ENCODE data around the gene KNOP1. TPM values are rescaled to one million over a fixed set of nuclear protein-coding genes. Genes with fewer than 3 reads are reported as not detected.

The KNOP1 gene
- total RNA-seq, 2 experiments from 2014 or later = 19.7 to 33.2 TPM

- Histone ChIP-seq H3K27ac (ENCODE audit: low read depth, low read length, poor library complexity, severe bottlenecking) (no peak overlapping the region), H3K4me2 (ENCODE audit: low read length) (no peak overlapping the region), H3K4me1 (ENCODE audit: insufficient read depth, low read length, poor library complexity, severe bottlenecking) (no peaks in the 10 kb centered on the region), H3K36me3 (ENCODE audit: insufficient read depth, low read length) (no peaks in the 10 kb centered on the region), H3K9me3 (ENCODE audit: low read length) (no peaks in the 10 kb centered on the region), H3K9me2 (ENCODE audit: insufficient read depth, low read length) (no peaks in the 10 kb centered on the region), H4K20me1 (ENCODE audit: insufficient read depth, low read length) (no peaks in the 10 kb centered on the region), H2AFZ (ENCODE audit: low read length) (no peak overlapping the region), H3K79me2 (ENCODE audit: insufficient read depth, low read depth, low read length) (no peaks in the 10 kb centered on the region), H3K4me3 (ENCODE audit: low read depth, low read length, poor library complexity, severe bottlenecking) (no peak overlapping the region)
- no peak for DNase-seq (ENCODE audit: low spot score)
- ChIA-PET CTCF (ENCODE audit: unreplicated experiment) (no interaction called here), POLR2A (no interaction called here)
- intact Hi-C loops (cut with micrococcal nuclease; ENCODE audit: unreplicated experiment) = no loop called here
- TF ChIP-seq CTCF (conservative IDR thresholded peaks at IDR 0.05; ENCODE audit: low read length) = no peak
- TF ChIP-seq EZH2phosphoT487 (IDR thresholded peaks at IDR 0.05; ENCODE audit: borderline replicate concordance, low read depth, low read length) = no peak
- BruUV-seq (replicated peaks) = no TSS peak
Observed at GRCh38 chr16:19728636-19728965, 10.6 kb upstream of the KNOP1 start.

- ChIA-PET CTCF (ENCODE audit: unreplicated experiment) (no interaction called here), POLR2A (interaction anchor here (1.0 kb wide), 1 partner anchor 34 kb away, joined by 3 read pairs; no protein-coding TSS in a partner anchor)
- Histone ChIP-seq H3K36me3 (ENCODE audit: insufficient read depth, low read length) (no peaks in the 10 kb centered on the region), H3K9me3 (ENCODE audit: low read length) (no peaks in the 10 kb centered on the region), H3K27ac (ENCODE audit: low read depth, low read length, poor library complexity, severe bottlenecking) (no peak overlapping the region), H3K9me2 (ENCODE audit: insufficient read depth, low read length) (no peaks in the 10 kb centered on the region), H3K4me1 (ENCODE audit: insufficient read depth, low read length, poor library complexity, severe bottlenecking) (peaks cover 7% of the 10 kb centered on the region), H4K20me1 (ENCODE audit: insufficient read depth, low read length) (no peaks in the 10 kb centered on the region), H3K4me3 (ENCODE audit: low read depth, low read length, poor library complexity, severe bottlenecking) (no peak overlapping the region), H3K79me2 (ENCODE audit: insufficient read depth, low read depth, low read length) (no peaks in the 10 kb centered on the region), H3K4me2 (ENCODE audit: low read length) (no peak overlapping the region), H2AFZ (ENCODE audit: low read length) (no peak overlapping the region)
- no peak for DNase-seq (ENCODE audit: low spot score)
- TF ChIP-seq CTCF (conservative IDR thresholded peaks at IDR 0.05; ENCODE audit: low read length) (no peak), EZH2phosphoT487 (IDR thresholded peaks at IDR 0.05; ENCODE audit: borderline replicate concordance, low read depth, low read length) (no peak)
- no TSS peak for BruUV-seq (replicated peaks)
- intact Hi-C loops (cut with micrococcal nuclease; ENCODE audit: unreplicated experiment) = no loop called here
Observed at GRCh38 chr16:19722981-19723380, 5.0 kb upstream of the KNOP1 start.

GRCh38 chr16:19722269-19722952 lies 4.4 kb upstream of the KNOP1 start:
- no TSS peak for BruUV-seq (replicated peaks)
- ChIA-PET POLR2A (interaction anchor here (1.0 kb wide), 1 partner anchor 33 kb away, joined by 3 read pairs; no protein-coding TSS in a partner anchor), CTCF (ENCODE audit: unreplicated experiment) (no interaction called here)
- H3K36me3 ChIP-seq (ENCODE audit: insufficient read depth, low read length) = no peaks in the 10 kb centered on the region
- H3K9me3 ChIP-seq (ENCODE audit: low read length) = no peaks in the 10 kb centered on the region
- H3K79me2 ChIP-seq (ENCODE audit: insufficient read depth, low read depth, low read length) = peaks cover 6% of the 10 kb centered on the region
- no peak overlapping the region for H2AFZ ChIP-seq (ENCODE audit: low read length)
- H3K4me3 ChIP-seq (ENCODE audit: low read depth, low read length, poor library complexity, severe bottlenecking) = no peak overlapping the region
- H4K20me1 ChIP-seq (ENCODE audit: insufficient read depth, low read length) = no peaks in the 10 kb centered on the region
- H3K27ac ChIP-seq (ENCODE audit: low read depth, low read length, poor library complexity, severe bottlenecking) = no peak overlapping the region
- intact Hi-C loops (cut with micrococcal nuclease; ENCODE audit: unreplicated experiment) = no loop called here
- no peak overlapping the region for H3K4me2 ChIP-seq (ENCODE audit: low read length)
- no peak for DNase-seq (ENCODE audit: low spot score)
- H3K9me2 ChIP-seq (ENCODE audit: insufficient read depth, low read length) = no peaks in the 10 kb centered on the region
- peaks cover 7% of the 10 kb centered on the region for H3K4me1 ChIP-seq (ENCODE audit: insufficient read depth, low read length, poor library complexity, severe bottlenecking)
- TF ChIP-seq EZH2phosphoT487 (IDR thresholded peaks at IDR 0.05; ENCODE audit: borderline replicate concordance, low read depth, low read length) = no peak
- TF ChIP-seq CTCF (conservative IDR thresholded peaks at IDR 0.05; ENCODE audit: low read length) = no peak

Data from OCI-LY7 (cell line).